Thyroid gland (tissue), 4 donors: ENCODE data around the gene NBAS.

Experiments
- POLR2A ChIP-seq, 2 donors: fragments of 450-650 bp; IDR thresholded peaks; one replicate each; pipeline ENCODE4 v1.6.1; 2017; ENCODE audit warnings: antibody characterized with exemption in 2 of 2, mild to moderate bottlenecking in 2 of 2, moderate library complexity in 1 of 2
- TF ChIP-seq, protein P1 (sequence below), 6 experiments: fragments of 200-600 bp in 3 of 6; fragments of 450-650 bp in 3 of 6; sonication (generic) in 3 of 6; IDR thresholded peaks; one replicate each; pipeline ENCODE4 v1.5.1; 2016 to 2019; ENCODE audit warnings: antibody characterized with exemption in 6 of 6, mild to moderate bottlenecking in 2 of 6, inconsistent platforms in 1 of 6, moderate library complexity in 1 of 6

DNA sequence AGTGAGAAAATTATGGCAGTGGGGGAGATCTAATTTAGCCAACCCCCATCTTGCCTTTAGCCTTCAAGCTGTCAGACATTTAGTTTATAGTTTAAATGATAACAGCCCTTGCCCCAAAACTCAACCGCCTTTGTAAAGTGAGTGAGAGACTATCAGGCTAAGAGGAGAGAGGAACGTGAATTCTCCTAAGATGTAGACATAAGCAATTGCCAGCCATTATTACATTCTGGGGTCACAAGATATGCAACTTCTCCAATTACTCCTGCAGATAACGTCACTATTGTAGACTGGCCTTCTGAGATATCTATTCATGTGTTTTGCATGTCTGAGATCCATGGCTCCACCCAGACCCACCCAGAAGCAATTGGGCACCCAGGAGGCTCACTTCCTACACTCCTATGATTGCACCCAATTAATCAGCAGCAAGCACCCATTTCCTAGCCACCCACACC, 307.3 kb downstream of the NBAS start:
- TF ChIP-seq, protein P1, sequence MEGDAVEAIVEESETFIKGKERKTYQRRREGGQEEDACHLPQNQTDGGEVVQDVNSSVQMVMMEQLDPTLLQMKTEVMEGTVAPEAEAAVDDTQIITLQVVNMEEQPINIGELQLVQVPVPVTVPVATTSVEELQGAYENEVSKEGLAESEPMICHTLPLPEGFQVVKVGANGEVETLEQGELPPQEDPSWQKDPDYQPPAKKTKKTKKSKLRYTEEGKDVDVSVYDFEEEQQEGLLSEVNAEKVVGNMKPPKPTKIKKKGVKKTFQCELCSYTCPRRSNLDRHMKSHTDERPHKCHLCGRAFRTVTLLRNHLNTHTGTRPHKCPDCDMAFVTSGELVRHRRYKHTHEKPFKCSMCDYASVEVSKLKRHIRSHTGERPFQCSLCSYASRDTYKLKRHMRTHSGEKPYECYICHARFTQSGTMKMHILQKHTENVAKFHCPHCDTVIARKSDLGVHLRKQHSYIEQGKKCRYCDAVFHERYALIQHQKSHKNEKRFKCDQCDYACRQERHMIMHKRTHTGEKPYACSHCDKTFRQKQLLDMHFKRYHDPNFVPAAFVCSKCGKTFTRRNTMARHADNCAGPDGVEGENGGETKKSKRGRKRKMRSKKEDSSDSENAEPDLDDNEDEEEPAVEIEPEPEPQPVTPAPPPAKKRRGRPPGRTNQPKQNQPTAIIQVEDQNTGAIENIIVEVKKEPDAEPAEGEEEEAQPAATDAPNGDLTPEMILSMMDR (IDR thresholded peaks at IDR 0.05): no peak
- no peak for TF ChIP-seq POLR2A (IDR thresholded peaks at IDR 0.05)
